GM12878 (cell line): Measurements from ENCODE around the gene ASB14. TPM values are rescaled to one million over a fixed set of nuclear protein-coding genes. Genes with fewer than 3 reads are reported as not detected.

Experiments
- ATAC-seq: fragments of 200-7000 bp; cut with Tn5 transposase; 3 replicates; pipeline ENCODE4 v1.9.1; 2020; ENCODE audit warnings: mild to moderate bottlenecking, moderate library complexity
- BruUV-seq: library from RNA; stranded (reverse); fragments of 400-500 nt; replicated peaks from 2 replicates; lab custom pipeline; 2021; lab: Mats Ljungman, UMichigan
- CTCF ChIA-PET: fragments of 300-600 bp; sonication (Branson Sonifier 250); formaldehyde crosslinking; extraction: SDS; loops from one replicate; lab custom pipeline; 2021; ENCODE audit warnings: inconsistent platforms; lab: Yijun Ruan, JAX
- POLR2A ChIA-PET: fragments of 350-600 bp; formaldehyde crosslinking; extraction: SDS; loops from one replicate; lab custom pipeline; 2021; ENCODE audit warnings: inconsistent platforms; lab: Charles Lee
- RAD21 ChIA-PET: fragments of 300-600 bp; sonication (Branson Sonifier 250); formaldehyde crosslinking; loops from one replicate; lab custom pipeline; 2023; ENCODE audit warnings: antibody characterized with exemption; ENCODE audit not compliant: unreplicated experiment; lab: Charles Lee
- SMC1A ChIA-PET: fragments of 300-600 bp; sonication (Branson Sonifier 250); formaldehyde crosslinking; loops from one replicate; lab custom pipeline; 2023; ENCODE audit not compliant: unreplicated experiment, uncharacterized antibody; lab: Charles Lee
- DNase-seq: peaks from one replicate; pipeline ENCODE4 v3.0.0-alpha.2; 2011; ENCODE audit warnings: low read depth, low spot score
- FAIRE-seq: peaks from 3 replicates; lab custom pipeline; 2011; peaks lifted over from hg19 to GRCh38; lab: Jason Lieb, UNC
- H2AFZ ChIP-seq: 2 replicates; pipeline ENCODE4 v1.6.0; 2011; ENCODE audit warnings: low read depth, low read length, control low read depth; ENCODE audit not compliant: control insufficient read depth
- H3K27ac ChIP-seq: 2 replicates; pipeline ENCODE4 v1.5.1; 2011; ENCODE audit warnings: control low read depth; ENCODE audit not compliant: control insufficient read depth, insufficient read depth
- H3K27me3 ChIP-seq, 2 experiments: replicated peaks in 1 of 2; 2 replicates each; pipeline versions ENCODE4 v1.6.0 to v1.6.1; 2011; ENCODE audit warnings: low read length in 1 of 2; ENCODE audit not compliant: control insufficient read depth in 2 of 2, insufficient read depth in 2 of 2
- H3K36me3 ChIP-seq, 2 experiments: 2 replicates each; pipeline ENCODE4 v1.5.1; 2011; ENCODE audit warnings: low read length in 1 of 2; ENCODE audit not compliant: control insufficient read depth in 2 of 2, insufficient read depth in 2 of 2
- H3K4me1 ChIP-seq: 2 replicates; pipeline ENCODE4 v1.6.1; 2011; ENCODE audit warnings: mild to moderate bottlenecking, low read length, moderate library complexity, mixed read lengths; ENCODE audit not compliant: control insufficient read depth, insufficient read depth
- H3K4me2 ChIP-seq: 2 replicates; pipeline ENCODE4 v1.6.0; 2011; ENCODE audit warnings: control low read depth; ENCODE audit not compliant: control insufficient read depth, insufficient read depth
- H3K4me3 ChIP-seq: fragments of 200-600 bp; sonication (generic); 2 replicates; pipeline ENCODE4 v1.5.1; 2016
- H3K79me2 ChIP-seq: 2 replicates; pipeline ENCODE4 v1.6.0; 2011; ENCODE audit warnings: low read length; ENCODE audit not compliant: control insufficient read depth, insufficient read depth
- H3K9ac ChIP-seq: 2 replicates; pipeline ENCODE4 v1.8.0; 2011; ENCODE audit warnings: low read length, control low read depth, mixed read lengths; ENCODE audit not compliant: control insufficient read depth, insufficient read depth
- H3K9me3 ChIP-seq: replicated peaks from 3 replicates; pipeline ENCODE4 v1.5.1; 2011; ENCODE audit warnings: mild to moderate bottlenecking, low read length; ENCODE audit not compliant: control insufficient read depth, insufficient read depth
- H4K20me1 ChIP-seq: 2 replicates; pipeline ENCODE4 v1.6.0; 2011; ENCODE audit not compliant: control insufficient read depth, insufficient read depth
- BRCA1 ChIP-seq: IDR thresholded peaks from 2 replicates; pipeline ENCODE4 v1.6.1; 2011; ENCODE audit warnings: low read depth, low read length, improper control_type of control experiment
- CHD1 ChIP-seq: IDR thresholded peaks from 2 replicates; pipeline ENCODE4 v1.6.1; 2012; ENCODE audit warnings: low read depth, low read length, improper control_type of control experiment
- CREM ChIP-seq: IDR thresholded peaks from 2 replicates; pipeline ENCODE4 v1.6.1; 2014; ENCODE audit warnings: antibody characterized with exemption, low read depth
- HDAC6 ChIP-seq: fragments of 200-600 bp; sonication (generic); IDR thresholded peaks from one replicate; pipeline ENCODE4 v1.8.0; 2017; ENCODE audit warnings: antibody characterized with exemption; ENCODE audit not compliant: unreplicated experiment
- IKZF1 ChIP-seq: fragments of 450-650 bp; conservative IDR thresholded peaks from 2 replicates; pipeline ENCODE4 v1.6.1; 2017; ENCODE audit warnings: antibody characterized with exemption, mild to moderate bottlenecking
- MTA2 ChIP-seq: fragments of 450-650 bp; IDR thresholded peaks from 2 replicates; pipeline ENCODE4 v1.6.1; 2016; ENCODE audit warnings: low read depth, mild to moderate bottlenecking, moderate library complexity
- NFIC ChIP-seq: IDR thresholded peaks from 2 replicates; pipeline ENCODE4 v1.6.1; 2012; ENCODE audit warnings: low read depth, mild to moderate bottlenecking, inconsistent platforms, low read length, moderate library complexity
- RAD51 ChIP-seq: fragments of 450-650 bp; IDR thresholded peaks from 2 replicates; pipeline ENCODE4 v1.6.1; 2016; ENCODE audit warnings: moderate library complexity, mild to moderate bottlenecking, inconsistent platforms
- SMC3 ChIP-seq: IDR thresholded peaks from 2 replicates; pipeline ENCODE4 v1.6.1; 2011; ENCODE audit warnings: low read length, improper control_type of control experiment, borderline replicate concordance
- YBX1 ChIP-seq: fragments of 450-650 bp; IDR thresholded peaks from 2 replicates; pipeline ENCODE4 v1.6.1; 2016; ENCODE audit warnings: antibody characterized with exemption
- WGBS: methylation state at CpG from one replicate; pipeline ENCODE4 v1.1.6; 2016; ENCODE audit warnings: low lambda C conversion rate; ENCODE audit not compliant: insufficient replicate concordance, insufficient coverage; ENCODE audit errors: missing lambda C conversion rate; 5-methylcytosine and 5-hydroxymethylcytosine counted together
- in situ Hi-C: fragments of 300-500 bp; cut with MboI; formaldehyde crosslinking; loops from 9 replicates; pipeline ENCODE4 v1.14.3; 2018; ENCODE audit warnings: mixed read lengths
- intact Hi-C: fragments of 100-400 bp; cut with micrococcal nuclease; formaldehyde crosslinking; loops from one replicate; pipeline ENCODE4 v1.14.2; 2022; ENCODE audit not compliant: unreplicated experiment
- polyA plus RNA-seq, 11 experiments: library from polyadenylated mRNA; depleted of rRNA in 4 of 11; unstranded in 6 of 11; stranded (reverse) in 5 of 11; fragments of >200 nt; fragmentation: Nextera tagmentation in 4 of 11; fragmentation: Illumina TruSeq in 1 of 11; extraction: Ambion mirVana in 4 of 11; extraction: Trizol in 1 of 11; gene quantifications; 1 replicate in 1 of 11; 2 replicates in 10 of 11; pipeline versions ENCODE4 v1.2.1 to v1.2.3, GENCODE V29; 2011 to 2016; ENCODE audit warnings: inconsistent platforms in 2 of 11, missing spikeins in 2 of 11, low read depth in 1 of 11
- total RNA-seq, 4 experiments: library from RNA; depleted of rRNA in 3 of 4; stranded (reverse); fragments of >200 nt in 3 of 4; fragmentation: Illumina TruSeq in 1 of 4; extraction: Trizol in 1 of 4; gene quantifications; 2 replicates each; pipeline versions ENCODE4 v1.2.1 to v1.2.3, GENCODE V29; 2013 to 2021
- TF ChIP-seq, protein P1 (sequence below): fragments of 450-650 bp; formaldehyde crosslinking; IDR thresholded peaks from 2 replicates; pipeline ENCODE4 v1.4.0; 2022; ENCODE audit warnings: mild to moderate bottlenecking, moderate library complexity

Gene ASB14
- total and polyA plus RNA-seq, 10 of the 15 experiments (the other 5 are each of a cell fraction or from before 2014, with no cell fraction given) = 0.18 to 0.63 (median 0.21) TPM; not detected in 6

DNA sequence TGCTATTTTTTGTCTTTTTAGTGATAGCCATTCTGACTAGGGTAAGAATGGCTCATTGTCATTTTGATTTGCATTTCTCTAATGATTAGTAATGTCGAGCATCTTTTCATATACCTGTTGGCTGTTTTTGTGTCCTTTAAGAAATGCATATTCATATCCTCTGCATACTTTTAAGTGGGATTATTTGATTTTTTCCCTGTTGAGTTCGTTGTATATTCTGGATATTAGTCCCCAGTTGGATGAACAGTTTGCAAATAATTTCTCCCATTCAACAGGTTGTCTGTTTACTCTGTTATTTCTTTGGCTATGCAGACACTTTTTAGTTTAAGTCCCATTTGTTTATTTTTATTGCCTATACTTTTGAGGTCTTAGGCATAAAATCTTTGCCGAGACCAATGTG, 30.6 kb downstream of the ASB14 start:
- in situ Hi-C loops = no loop called here
- H3K36me3 ChIP-seq = peaks cover 3 to 15% of the 10 kb centered on the region in 2 experiments
- H3K9me3 ChIP-seq = no peaks in the 10 kb centered on the region
- H3K27me3 ChIP-seq = no peaks in the 10 kb centered on the region
- DNase-seq (no peak), FAIRE-seq (no peak), ATAC-seq (no peak)
- POLR2A ChIA-PET = no interaction called here
- TF ChIP-seq IKZF1 (no peak), YBX1 (no peak), SMC3 (no peak), BRCA1 (no peak), CREM (no peak), NFIC (no peak), MTA2 (no peak), RAD51 (no peak), HDAC6 (no peak), CHD1 (no peak)
- TF ChIP-seq, protein P1, sequence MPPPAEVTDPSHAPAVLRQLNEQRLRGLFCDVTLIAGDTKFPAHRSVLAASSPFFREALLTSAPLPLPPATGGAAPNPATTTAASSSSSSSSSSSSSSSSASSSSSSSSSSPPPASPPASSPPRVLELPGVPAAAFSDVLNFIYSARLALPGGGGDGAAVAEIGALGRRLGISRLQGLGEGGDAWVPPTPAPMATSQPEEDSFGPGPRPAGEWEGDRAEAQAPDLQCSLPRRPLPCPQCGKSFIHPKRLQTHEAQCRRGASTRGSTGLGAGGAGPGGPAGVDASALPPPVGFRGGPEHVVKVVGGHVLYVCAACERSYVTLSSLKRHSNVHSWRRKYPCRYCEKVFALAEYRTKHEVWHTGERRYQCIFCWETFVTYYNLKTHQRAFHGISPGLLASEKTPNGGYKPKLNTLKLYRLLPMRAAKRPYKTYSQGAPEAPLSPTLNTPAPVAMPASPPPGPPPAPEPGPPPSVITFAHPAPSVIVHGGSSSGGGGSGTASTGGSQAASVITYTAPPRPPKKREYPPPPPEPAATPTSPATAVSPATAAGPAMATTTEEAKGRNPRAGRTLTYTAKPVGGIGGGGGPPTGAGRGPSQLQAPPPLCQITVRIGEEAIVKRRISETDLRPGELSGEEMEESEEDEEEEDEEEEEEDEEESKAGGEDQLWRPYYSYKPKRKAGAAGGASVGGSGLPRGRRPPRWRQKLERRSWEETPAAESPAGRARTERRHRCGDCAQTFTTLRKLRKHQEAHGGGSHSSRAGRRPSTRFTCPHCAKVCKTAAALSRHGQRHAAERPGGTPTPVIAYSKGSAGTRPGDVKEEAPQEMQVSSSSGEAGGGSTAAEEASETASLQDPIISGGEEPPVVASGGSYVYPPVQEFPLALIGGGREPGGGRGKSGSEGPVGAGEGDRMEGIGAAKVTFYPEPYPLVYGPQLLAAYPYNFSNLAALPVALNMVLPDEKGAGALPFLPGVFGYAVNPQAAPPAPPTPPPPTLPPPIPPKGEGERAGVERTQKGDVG = no peak
- CTCF ChIA-PET = no interaction called here
- H2AFZ ChIP-seq = no peak overlapping the region
- 86% methylated on average over 3 of the region's 3 CpGs for WGBS
- no peak overlapping the region for H3K9ac ChIP-seq
- intact Hi-C loops = no loop called here
- no peak overlapping the region for H3K4me3 ChIP-seq
- no peaks in the 10 kb centered on the region for H3K4me1 ChIP-seq
- H4K20me1 ChIP-seq = no peaks in the 10 kb centered on the region
- BruUV-seq = no TSS peak
- no peaks in the 10 kb centered on the region for H3K79me2 ChIP-seq
- RAD21 ChIA-PET = no interaction called here
- no peak overlapping the region for H3K4me2 ChIP-seq
- SMC1A ChIA-PET = no interaction called here
- H3K27ac ChIP-seq = no peak overlapping the region
